Measurements from ENCODE around the gene MEST. TPM values are rescaled to one million over a fixed set of nuclear protein-coding genes. Genes with fewer than 3 reads are reported as not detected.

Gene MEST
- total and polyA plus RNA-seq, 5 donors from 2014 or later, result 1.8 to 3.8 (median 2.2) TPM

- no peaks in the 10 kb centered on the region for H3K4me1 Mint-ChIP-seq
- Histone ChIP-seq H3K27me3 (ENCODE audit: control insufficient read depth, insufficient read depth, low read length) (no peaks in the 10 kb centered on the region), H3K27ac (ENCODE audit: insufficient read depth, low read length, poor library complexity, severe bottlenecking) (no peak overlapping the region), H3K36me3 (ENCODE audit: control insufficient read depth, insufficient read depth, low read length) (peaks cover 12% of the 10 kb centered on the region), H3K9me3 (ENCODE audit: control insufficient read depth in 2 of 2, low read length in 2 of 2) (no peaks in the 10 kb centered on the region), H3K4me3 (ENCODE audit: low read depth, low read length) (no peak overlapping the region), H3K4me1 (ENCODE audit: control insufficient read depth, insufficient read depth, low read length, poor library complexity, severe bottlenecking) (no peaks in the 10 kb centered on the region)
- no peaks in the 10 kb centered on the region for H3K27me3 Mint-ChIP-seq
- no peaks in the 10 kb centered on the region for H3K9me3 Mint-ChIP-seq
- no peak overlapping the region for H3K27ac Mint-ChIP-seq
- H3K36me3 Mint-ChIP-seq, result peaks cover 39% of the 10 kb centered on the region
- no peak for ATAC-seq (ENCODE audit: low read depth in 2 of 2)
- H3K4me3 Mint-ChIP-seq, result no peak overlapping the region
- DNase-seq, result no peak
Observed at GRCh38 chr7:130554481-130554880, 62.6 kb downstream of the MEST start.

Other genes with a start within 250 kb of the MEST start
- gene CPA2, start 225.2 kb upstream of the MEST start, total RNA-seq, result not detected
- not detected for gene CPA2, start 225.2 kb upstream of the MEST start, polyA plus RNA-seq
- not detected for gene CPA4, start 198.9 kb upstream of the MEST start, total RNA-seq
- gene CPA4, start 198.9 kb upstream of the MEST start, polyA plus RNA-seq, result not detected
- gene CPA5, start 147.3 kb upstream of the MEST start, total RNA-seq, result 4.3 TPM
- gene CPA5, start 147.3 kb upstream of the MEST start, polyA plus RNA-seq, result 10 to 100 TPM; 23.6 to 86.2 (median 61.0) TPM
- not detected for gene CPA1, start 111.6 kb upstream of the MEST start, total RNA-seq
- gene CPA1, start 111.6 kb upstream of the MEST start, polyA plus RNA-seq, result under 1 TPM in 1 of 4 donors, not detected in 3; 0.25 TPM
- 4.1 TPM for gene CEP41, start 51.1 kb upstream of the MEST start, total RNA-seq
- gene CEP41, start 51.1 kb upstream of the MEST start, polyA plus RNA-seq, result 10 to 100 TPM; 12.7 to 22.0 (median 14.5) TPM
- 6.1 TPM for gene COPG2, start 176.7 kb downstream of the MEST start, total RNA-seq
- 1 to 10 TPM; 1.1 to 5.7 (median 1.6) TPM for gene COPG2, start 176.7 kb downstream of the MEST start, polyA plus RNA-seq
- not detected for gene TSGA13, start 194.5 kb downstream of the MEST start, total RNA-seq
- gene TSGA13, start 194.5 kb downstream of the MEST start, polyA plus RNA-seq, result not detected
- gene KLF14, start 242.1 kb downstream of the MEST start, total RNA-seq, result not detected
- gene KLF14, start 242.1 kb downstream of the MEST start, polyA plus RNA-seq, result not detected